Measurements from ENCODE around the gene PLA2G10. TPM values are rescaled to one million over a fixed set of nuclear protein-coding genes. Genes with fewer than 3 reads are reported as not detected.

Gene PLA2G10
- total RNA-seq, 1 donor = not detected

- no peak for TF ChIP-seq CTCF (IDR thresholded peaks at IDR 0.05; ENCODE audit: insufficient read depth, low read depth, low read length)
- no peak overlapping the region for H3K4me3 ChIP-seq (ENCODE audit: low read depth, low read length)
- no peak for DNase-seq (ENCODE audit: low read depth)
Measured at GRCh38 chr16:14678748-14679497, 15.2 kb downstream of the PLA2G10 start.

DNA sequence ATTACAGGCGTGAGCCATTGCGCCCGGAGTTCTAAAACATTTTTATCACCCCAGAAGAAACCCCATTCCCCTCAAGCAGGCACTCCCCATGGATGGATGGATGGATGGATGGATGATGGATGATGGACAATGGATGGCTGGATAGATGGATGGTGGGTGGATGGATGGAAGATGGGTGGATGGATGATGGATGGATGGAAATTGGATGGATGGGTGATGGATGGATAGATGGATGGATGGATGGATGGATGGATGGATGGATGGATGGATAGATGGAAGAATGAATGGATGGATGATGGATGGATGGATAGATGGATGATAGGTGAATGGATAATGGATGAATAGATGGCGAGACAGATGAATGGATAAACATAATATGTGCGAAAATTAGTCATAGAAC, 16.5 kb downstream of the PLA2G10 start:
- no peak for DNase-seq (ENCODE audit: low read depth)
- no peak for TF ChIP-seq CTCF (IDR thresholded peaks at IDR 0.05; ENCODE audit: insufficient read depth, low read depth, low read length)
- no peak overlapping the region for H3K4me3 ChIP-seq (ENCODE audit: low read depth, low read length)

DNA sequence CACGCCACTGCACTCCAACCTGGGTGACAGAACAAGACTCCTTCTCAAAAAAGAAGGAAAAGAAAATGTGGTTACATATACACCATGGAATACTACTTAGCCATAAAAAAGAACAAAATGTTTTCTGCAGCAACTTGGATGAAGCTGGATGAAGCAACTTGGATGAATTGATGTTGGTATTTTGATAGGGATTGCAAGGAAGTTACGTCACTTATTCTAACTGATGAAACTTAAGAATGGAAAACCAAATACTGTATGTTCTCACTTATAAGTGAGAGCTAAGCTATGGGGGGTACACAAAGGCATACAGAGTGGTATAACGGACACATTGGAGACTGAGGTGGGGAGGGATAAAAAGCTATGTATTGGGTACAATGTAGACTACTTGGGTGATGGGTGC, 17.5 kb downstream of the PLA2G10 start:
- no peak for DNase-seq (ENCODE audit: low read depth)
- TF ChIP-seq CTCF (IDR thresholded peaks at IDR 0.05; ENCODE audit: insufficient read depth, low read depth, low read length) = no peak
- no peak overlapping the region for H3K4me3 ChIP-seq (ENCODE audit: low read depth, low read length)

- TF ChIP-seq CTCF (IDR thresholded peaks at IDR 0.05; ENCODE audit: insufficient read depth, low read depth, low read length) = no peak
- DNase-seq (ENCODE audit: low read depth) = no peak
Measured at GRCh38 chr16:14672403-14672971, 21.6 kb downstream of the PLA2G10 start.

DNA sequence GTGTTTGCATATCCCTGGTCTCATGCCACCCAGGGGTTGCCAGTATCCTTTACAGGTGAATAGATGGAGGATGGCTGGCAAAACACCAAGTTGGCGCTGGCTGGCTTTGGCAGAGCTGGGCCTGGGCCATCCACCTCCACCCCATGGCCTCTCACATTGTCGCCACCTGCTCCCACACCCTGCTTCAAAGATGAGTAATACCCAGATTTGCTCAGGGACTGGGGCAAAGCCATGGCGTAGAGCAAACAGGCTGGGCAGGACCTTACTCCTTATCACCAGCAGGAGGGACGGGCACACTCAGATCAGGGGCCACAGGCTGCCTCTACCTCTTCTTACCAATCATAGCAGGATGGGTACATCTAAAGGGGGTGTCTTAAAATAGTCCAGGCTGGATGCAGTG, 24.3 kb downstream of the PLA2G10 start:
- no peak for TF ChIP-seq CTCF (IDR thresholded peaks at IDR 0.05; ENCODE audit: insufficient read depth, low read depth, low read length)
- H3K4me3 ChIP-seq (ENCODE audit: low read depth, low read length) = no peak overlapping the region
- DNase-seq (ENCODE audit: low read depth) = no peak

More at GRCh38 chr16:14672403-14672971, 21.6 kb downstream of the PLA2G10 start:
- no peak overlapping the region for H3K4me3 ChIP-seq (ENCODE audit: low read depth, low read length)

- no peak for DNase-seq (ENCODE audit: low read depth)
- H3K4me3 ChIP-seq (ENCODE audit: low read depth, low read length) = no peak overlapping the region
- no peak for TF ChIP-seq CTCF (IDR thresholded peaks at IDR 0.05; ENCODE audit: insufficient read depth, low read depth, low read length)
Measured at GRCh38 chr16:14668556-14669223, 25.4 kb downstream of the PLA2G10 start.

All from fibroblast of villous mesenchyme (primary cell).